ENCODE results near the gene SEZ6L2. TPM values are rescaled to one million over a fixed set of nuclear protein-coding genes. Genes with fewer than 3 reads are reported as not detected.

SEZ6L2 gene
- total and polyA plus RNA-seq, 12 donors: 0.17 to 1.2 (median 0.70) TPM; not detected in 1

DNA sequence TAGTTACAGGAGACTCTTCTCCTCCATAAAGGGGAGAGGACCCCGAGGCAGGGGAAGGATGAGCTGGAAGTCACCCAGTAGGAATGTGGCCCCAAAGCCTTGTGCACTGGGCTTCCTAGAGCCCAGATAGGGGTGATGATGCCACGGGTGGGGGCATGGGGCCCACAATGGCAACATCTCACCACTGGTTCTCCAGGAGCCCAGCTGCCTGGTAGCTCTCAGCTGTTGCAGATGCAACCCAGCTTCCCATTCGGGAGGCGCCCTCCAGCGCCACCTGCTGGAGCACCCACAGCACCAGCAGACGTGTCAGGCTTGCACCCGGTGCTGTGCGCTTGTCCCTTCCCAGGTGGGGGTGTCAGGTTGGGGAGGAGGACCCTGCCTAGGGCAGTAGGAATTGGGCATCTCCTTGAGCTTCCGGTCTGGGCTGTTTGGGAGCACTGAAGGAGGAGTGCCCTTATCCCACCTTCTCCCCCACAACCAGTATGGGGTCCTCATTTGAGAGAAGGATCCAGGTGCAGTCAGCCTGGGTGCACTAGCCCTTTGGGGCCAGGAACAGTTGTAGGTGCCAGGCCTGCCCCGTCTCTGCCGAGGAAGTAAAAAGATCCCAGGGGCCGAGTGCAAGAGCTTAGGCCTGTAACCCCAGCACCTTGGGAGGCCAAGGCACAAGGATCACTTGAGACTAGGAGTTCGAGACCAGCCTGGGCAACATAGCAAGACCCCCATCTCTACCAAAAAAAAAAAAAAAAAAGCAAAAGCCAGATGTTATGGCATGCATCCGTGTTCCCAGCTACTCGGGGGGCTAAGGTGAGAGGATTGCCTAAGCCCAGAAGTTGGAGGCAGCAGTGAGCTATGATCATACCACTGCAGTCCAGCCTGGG lies 50.7 kb downstream of the SEZ6L2 start:
- peaks cover 0 to 54% (median 30%) of the 10 kb centered on the region in 9 donors for H3K36me3 ChIP-seq
- ATAC-seq (peak; percentile 70 to 82 (median 76)), DNase-seq (peak; percentile 68 to 86)
- 47 to 49% methylated on average over 15 of the region's 15 CpGs for WGBS, 2 donors
- intact Hi-C loops (cut with DNase I): loop anchor here in 7 of 10 donors (1.0 to 10.0 kb wide), 5 partner anchors 36 to 154 kb away; partner anchors contain the start of gene PRRT2 (in 1 of the 7)
- peak overlapping the region in 1 of 10 donors; percentile 16 for H3K27ac ChIP-seq
- H3K4me3 ChIP-seq: no peak overlapping the region
- TF ChIP-seq, protein P1, sequence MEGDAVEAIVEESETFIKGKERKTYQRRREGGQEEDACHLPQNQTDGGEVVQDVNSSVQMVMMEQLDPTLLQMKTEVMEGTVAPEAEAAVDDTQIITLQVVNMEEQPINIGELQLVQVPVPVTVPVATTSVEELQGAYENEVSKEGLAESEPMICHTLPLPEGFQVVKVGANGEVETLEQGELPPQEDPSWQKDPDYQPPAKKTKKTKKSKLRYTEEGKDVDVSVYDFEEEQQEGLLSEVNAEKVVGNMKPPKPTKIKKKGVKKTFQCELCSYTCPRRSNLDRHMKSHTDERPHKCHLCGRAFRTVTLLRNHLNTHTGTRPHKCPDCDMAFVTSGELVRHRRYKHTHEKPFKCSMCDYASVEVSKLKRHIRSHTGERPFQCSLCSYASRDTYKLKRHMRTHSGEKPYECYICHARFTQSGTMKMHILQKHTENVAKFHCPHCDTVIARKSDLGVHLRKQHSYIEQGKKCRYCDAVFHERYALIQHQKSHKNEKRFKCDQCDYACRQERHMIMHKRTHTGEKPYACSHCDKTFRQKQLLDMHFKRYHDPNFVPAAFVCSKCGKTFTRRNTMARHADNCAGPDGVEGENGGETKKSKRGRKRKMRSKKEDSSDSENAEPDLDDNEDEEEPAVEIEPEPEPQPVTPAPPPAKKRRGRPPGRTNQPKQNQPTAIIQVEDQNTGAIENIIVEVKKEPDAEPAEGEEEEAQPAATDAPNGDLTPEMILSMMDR (IDR thresholded peaks at IDR 0.05): peak; percentile 86 to 96 (median 91)
- H3K27me3 ChIP-seq: no peaks in the 10 kb centered on the region
- no peaks in the 10 kb centered on the region for H3K9me3 ChIP-seq
- H3K4me1 ChIP-seq: peaks cover 0 to 20% (median 0%) of the 10 kb centered on the region in 9 donors

DNA sequence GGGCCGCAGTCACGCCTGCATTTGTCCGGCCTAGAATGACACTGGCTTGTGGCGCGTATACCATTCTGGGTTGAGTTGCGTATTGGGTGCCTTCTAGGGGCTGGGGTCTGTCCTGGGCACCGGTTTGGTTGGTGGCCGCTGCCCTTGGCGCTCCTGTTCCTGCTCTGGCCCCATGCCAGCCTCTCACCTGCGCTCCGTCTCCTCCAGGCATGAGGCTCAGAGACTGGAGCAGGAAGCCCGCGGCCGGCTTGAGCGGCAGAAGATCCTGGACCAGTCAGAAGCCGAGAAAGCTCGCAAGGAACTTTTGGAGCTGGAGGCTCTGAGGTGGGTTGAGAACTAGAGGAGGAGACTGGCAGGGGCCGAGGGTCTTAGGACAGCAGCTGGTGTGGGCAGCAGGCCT lies 53.7 kb downstream of the SEZ6L2 start:
- no peak for ATAC-seq
- H3K4me3 ChIP-seq: no peak overlapping the region
- peaks cover 0 to 7% (median 0%) of the 10 kb centered on the region in 9 donors for H3K4me1 ChIP-seq
- TF ChIP-seq, protein P1 (IDR thresholded peaks at IDR 0.05): no peak
- no peaks in the 10 kb centered on the region for H3K9me3 ChIP-seq
- peak overlapping the region in 1 of 10 donors; percentile 32 for H3K27ac ChIP-seq
- peaks cover 0 to 81% (median 34%) of the 10 kb centered on the region in 9 donors for H3K36me3 ChIP-seq
- intact Hi-C loops (cut with DNase I): loop anchor here in 6 of 10 donors (5.0 to 10.0 kb wide), 4 partner anchors 33 to 151 kb away; partner anchors contain the start of gene PRRT2 (in 1 of the 6)
- no peaks in the 10 kb centered on the region for H3K27me3 ChIP-seq
- WGBS, 2 donors: 94 to 95% methylated on average over 18 of the region's 18 CpGs
- DNase-seq: no peak

DNA sequence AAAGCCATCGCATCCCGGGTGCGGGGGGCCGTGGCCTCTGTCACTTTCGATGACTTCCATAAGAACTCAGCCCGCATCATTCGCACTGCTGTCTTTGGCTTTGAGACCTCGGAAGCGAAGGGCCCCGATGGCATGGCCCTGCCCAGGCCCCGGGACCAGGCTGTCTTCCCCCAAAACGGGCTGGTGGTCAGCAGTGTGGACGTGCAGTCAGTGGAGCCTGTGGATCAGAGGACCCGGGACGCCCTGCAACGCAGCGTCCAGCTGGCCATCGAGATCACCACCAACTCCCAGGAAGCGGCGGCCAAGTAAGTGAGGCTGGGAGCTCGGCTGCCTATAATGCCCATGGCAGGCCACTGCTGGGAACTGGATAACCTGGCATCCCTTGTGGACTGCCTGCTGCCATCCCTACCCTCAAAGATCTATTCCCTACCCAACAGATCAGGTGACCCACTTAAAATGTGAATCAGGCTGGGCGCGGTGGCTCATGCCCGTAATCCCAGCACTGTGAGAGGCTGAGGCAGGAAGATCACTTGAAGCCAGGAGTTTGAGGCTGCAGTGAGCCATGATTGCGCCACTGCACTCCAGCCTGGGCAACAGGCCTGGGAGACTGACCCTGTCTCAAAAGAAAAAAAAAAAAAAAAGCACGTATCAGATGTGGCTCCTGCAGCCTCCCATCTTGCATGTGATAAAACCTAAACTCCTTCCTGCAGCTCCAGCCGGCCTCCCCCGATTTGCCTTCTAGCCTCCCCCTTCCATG lies 54.6 kb downstream of the SEZ6L2 start:
- H3K4me3 ChIP-seq: no peak overlapping the region
- H3K27me3 ChIP-seq: no peaks in the 10 kb centered on the region
- H3K27ac ChIP-seq: peak overlapping the region in 2 of 10 donors; percentile 9 to 19
- DNase-seq: no peak
- TF ChIP-seq, protein P1 (IDR thresholded peaks at IDR 0.05): no peak
- H3K4me1 ChIP-seq: peaks cover 0 to 8% (median 0%) of the 10 kb centered on the region in 9 donors
- peaks cover 0 to 90% (median 34%) of the 10 kb centered on the region in 9 donors for H3K36me3 ChIP-seq
- peak in 1 of 8 donors; percentile 7 for ATAC-seq
- H3K9me3 ChIP-seq: no peaks in the 10 kb centered on the region
- 91% methylated on average over 28 of the region's 28 CpGs for WGBS, 2 donors
- intact Hi-C loops (cut with DNase I): loop anchor here in 6 of 10 donors (5.0 to 10.0 kb wide), 4 partner anchors 32 to 150 kb away; partner anchors contain the start of gene PRRT2 (in 1 of the 6)

DNA sequence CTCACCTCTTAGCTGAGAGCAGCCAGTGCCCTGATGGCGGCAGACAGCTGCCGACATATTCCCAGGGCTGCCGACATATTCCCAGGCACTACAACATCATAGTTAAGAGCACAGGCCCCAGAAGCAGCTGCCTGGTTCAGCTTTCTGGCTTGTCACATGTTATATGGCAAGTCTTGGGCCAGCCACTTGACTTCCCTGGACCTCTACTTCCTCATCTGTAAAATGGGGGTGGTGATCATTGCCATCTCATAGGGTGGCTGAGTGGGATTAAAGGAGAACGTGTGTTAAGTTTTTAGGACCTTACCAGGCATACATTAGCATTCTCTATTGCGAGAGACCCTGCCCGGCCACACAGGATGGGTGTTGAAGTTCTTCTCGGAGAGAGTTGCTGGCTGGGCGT lies 55.4 kb downstream of the SEZ6L2 start:
- no peaks in the 10 kb centered on the region for H3K27me3 ChIP-seq
- no peak for ATAC-seq
- H3K36me3 ChIP-seq: peaks cover 0 to 98% (median 40%) of the 10 kb centered on the region in 9 donors
- no peak for DNase-seq
- H3K27ac ChIP-seq: no peak overlapping the region
- peaks cover 0 to 5% (median 0%) of the 10 kb centered on the region in 9 donors for H3K4me1 ChIP-seq
- WGBS, 2 donors: 95 to 98% methylated on average over 8 of the region's 8 CpGs
- H3K4me3 ChIP-seq: no peak overlapping the region
- no peaks in the 10 kb centered on the region for H3K9me3 ChIP-seq
- intact Hi-C loops (cut with DNase I): loop anchor here in 4 of 10 donors (10.0 kb wide), 2 partner anchors 139 to 149 kb away; no protein-coding TSS in a partner anchor
- TF ChIP-seq, protein P1 (IDR thresholded peaks at IDR 0.05): no peak
